SK-N-SH treated with all-trans-retinoic acid at 6 μM for 48 hours (cell line): Measurements from ENCODE around the gene TPPP.
"Not testable (repeated sequence)": the region's sequence is repeated elsewhere in the genome, so short reads cannot be mapped to it uniquely, and the experiment has no call there.

Experiments used
- ESRRG ChIP-seq: fragments of 250-450 bp; sonication (Bioruptor Pico); IDR thresholded peaks from 2 replicates; pipeline ENCODE4 v1.6.1; 2021; ENCODE audit warnings: mild to moderate bottlenecking
- ISL1 ChIP-seq: fragments of 250-450 bp; sonication (Bioruptor Pico); IDR thresholded peaks from 2 replicates; pipeline ENCODE4 v2.1.2; 2022; ENCODE audit warnings: mild to moderate bottlenecking, moderate library complexity
- TOX ChIP-seq: fragments of 250-450 bp; sonication (Bioruptor Pico); IDR thresholded peaks from 2 replicates; pipeline ENCODE4 v1.8.0; 2021; ENCODE audit warnings: mild to moderate bottlenecking, moderate library complexity, borderline replicate concordance
- ZFP3 ChIP-seq: fragments of 250-450 bp; sonication (Bioruptor Pico); IDR thresholded peaks from 2 replicates; pipeline ENCODE4 v1.5.0; 2020; ENCODE audit warnings: mild to moderate bottlenecking, moderate library complexity
- ZFP30 ChIP-seq: fragments of 450-650 bp; formaldehyde crosslinking; IDR thresholded peaks from 2 replicates; pipeline ENCODE4 v1.5.0; 2022; ENCODE audit warnings: mild to moderate bottlenecking, moderate library complexity
- ZNF565 ChIP-seq: fragments of 450-650 bp; formaldehyde crosslinking; conservative IDR thresholded peaks from 2 replicates; pipeline ENCODE4 v1.5.0; 2020; ENCODE audit warnings: low read depth, mild to moderate bottlenecking, moderate library complexity
- TF ChIP-seq, protein P1 (sequence below): fragments of 250-450 bp; sonication (Bioruptor Pico); IDR thresholded peaks from 2 replicates; pipeline ENCODE4 v1.5.1; 2020; ENCODE audit warnings: low read depth, mild to moderate bottlenecking, moderate library complexity
- TF ChIP-seq, protein P2 (sequence below): fragments of 250-450 bp; sonication (Bioruptor Pico); IDR thresholded peaks from 2 replicates; pipeline ENCODE4 v1.5.1; 2021; ENCODE audit warnings: mild to moderate bottlenecking, moderate library complexity
- TF ChIP-seq, protein P3 (sequence below): fragments of 250-450 bp; sonication (Bioruptor Pico); IDR thresholded peaks from 2 replicates; pipeline ENCODE4 v1.8.0; 2020; ENCODE audit warnings: mild to moderate bottlenecking, moderate library complexity, borderline replicate concordance

DNA sequence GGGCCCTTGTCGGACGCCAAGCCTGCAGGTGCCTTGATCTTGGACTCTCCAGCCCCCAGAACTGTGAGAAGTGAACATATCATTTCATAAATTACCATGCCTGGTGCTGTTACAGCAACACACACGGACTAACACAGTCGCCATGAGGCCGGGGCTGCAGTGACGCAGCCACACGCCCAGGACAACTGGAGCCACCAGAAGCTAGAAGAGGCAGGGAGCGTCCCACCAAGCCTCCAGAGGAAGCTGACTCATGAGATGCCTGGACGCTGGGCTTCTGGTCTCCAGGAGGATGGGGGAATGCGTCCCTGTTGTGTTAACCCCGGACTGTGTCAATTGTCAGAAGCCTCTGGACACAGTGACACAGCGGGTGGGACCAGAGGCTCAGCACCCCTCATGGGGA is 6.2 kb downstream of the TPPP start:
- TF ChIP-seq ZFP3 (CRISPR knock-in tag); ISL1 (CRISPR knock-in tag); TOX (CRISPR knock-in tag); ZFP30 (CRISPR knock-in tag); ZNF565; ESRRG (CRISPR knock-in tag): not testable (repeated sequence)
- TF ChIP-seq, protein P1, sequence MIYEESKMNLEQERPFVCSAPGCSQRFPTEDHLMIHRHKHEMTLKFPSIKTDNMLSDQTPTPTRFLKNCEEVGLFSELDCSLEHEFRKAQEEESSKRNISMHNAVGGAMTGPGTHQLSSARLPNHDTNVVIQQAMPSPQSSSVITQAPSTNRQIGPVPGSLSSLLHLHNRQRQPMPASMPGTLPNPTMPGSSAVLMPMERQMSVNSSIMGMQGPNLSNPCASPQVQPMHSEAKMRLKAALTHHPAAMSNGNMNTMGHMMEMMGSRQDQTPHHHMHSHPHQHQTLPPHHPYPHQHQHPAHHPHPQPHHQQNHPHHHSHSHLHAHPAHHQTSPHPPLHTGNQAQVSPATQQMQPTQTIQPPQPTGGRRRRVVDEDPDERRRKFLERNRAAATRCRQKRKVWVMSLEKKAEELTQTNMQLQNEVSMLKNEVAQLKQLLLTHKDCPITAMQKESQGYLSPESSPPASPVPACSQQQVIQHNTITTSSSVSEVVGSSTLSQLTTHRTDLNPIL (CRISPR knock-in tag) = not testable (repeated sequence)
- TF ChIP-seq, protein P2, sequence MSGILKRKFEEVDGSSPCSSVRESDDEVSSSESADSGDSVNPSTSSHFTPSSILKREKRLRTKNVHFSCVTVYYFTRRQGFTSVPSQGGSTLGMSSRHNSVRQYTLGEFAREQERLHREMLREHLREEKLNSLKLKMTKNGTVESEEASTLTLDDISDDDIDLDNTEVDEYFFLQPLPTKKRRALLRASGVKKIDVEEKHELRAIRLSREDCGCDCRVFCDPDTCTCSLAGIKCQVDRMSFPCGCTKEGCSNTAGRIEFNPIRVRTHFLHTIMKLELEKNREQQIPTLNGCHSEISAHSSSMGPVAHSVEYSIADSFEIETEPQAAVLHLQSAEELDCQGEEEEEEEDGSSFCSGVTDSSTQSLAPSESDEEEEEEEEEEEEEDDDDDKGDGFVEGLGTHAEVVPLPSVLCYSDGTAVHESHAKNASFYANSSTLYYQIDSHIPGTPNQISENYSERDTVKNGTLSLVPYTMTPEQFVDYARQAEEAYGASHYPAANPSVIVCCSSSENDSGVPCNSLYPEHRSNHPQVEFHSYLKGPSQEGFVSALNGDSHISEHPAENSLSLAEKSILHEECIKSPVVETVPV = not testable (repeated sequence)
- TF ChIP-seq, protein P3, sequence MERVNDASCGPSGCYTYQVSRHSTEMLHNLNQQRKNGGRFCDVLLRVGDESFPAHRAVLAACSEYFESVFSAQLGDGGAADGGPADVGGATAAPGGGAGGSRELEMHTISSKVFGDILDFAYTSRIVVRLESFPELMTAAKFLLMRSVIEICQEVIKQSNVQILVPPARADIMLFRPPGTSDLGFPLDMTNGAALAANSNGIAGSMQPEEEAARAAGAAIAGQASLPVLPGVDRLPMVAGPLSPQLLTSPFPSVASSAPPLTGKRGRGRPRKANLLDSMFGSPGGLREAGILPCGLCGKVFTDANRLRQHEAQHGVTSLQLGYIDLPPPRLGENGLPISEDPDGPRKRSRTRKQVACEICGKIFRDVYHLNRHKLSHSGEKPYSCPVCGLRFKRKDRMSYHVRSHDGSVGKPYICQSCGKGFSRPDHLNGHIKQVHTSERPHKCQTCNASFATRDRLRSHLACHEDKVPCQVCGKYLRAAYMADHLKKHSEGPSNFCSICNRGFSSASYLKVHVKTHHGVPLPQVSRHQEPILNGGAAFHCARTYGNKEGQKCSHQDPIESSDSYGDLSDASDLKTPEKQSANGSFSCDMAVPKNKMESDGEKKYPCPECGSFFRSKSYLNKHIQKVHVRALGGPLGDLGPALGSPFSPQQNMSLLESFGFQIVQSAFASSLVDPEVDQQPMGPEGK = not testable (repeated sequence)
